NCI-H526 treated with DMSO at 0.1 percent for 48 hours (cell line): ENCODE measurements around the gene STAP2.
A peak's percentile ranks its signal among the peaks of the same experiment; 100 is the strongest.

Experiments used
- DNase-seq: peaks from one replicate; lab custom pipeline; 2025; lab: John Stamatoyannopoulos, UW

The STAP2 gene

DNA sequence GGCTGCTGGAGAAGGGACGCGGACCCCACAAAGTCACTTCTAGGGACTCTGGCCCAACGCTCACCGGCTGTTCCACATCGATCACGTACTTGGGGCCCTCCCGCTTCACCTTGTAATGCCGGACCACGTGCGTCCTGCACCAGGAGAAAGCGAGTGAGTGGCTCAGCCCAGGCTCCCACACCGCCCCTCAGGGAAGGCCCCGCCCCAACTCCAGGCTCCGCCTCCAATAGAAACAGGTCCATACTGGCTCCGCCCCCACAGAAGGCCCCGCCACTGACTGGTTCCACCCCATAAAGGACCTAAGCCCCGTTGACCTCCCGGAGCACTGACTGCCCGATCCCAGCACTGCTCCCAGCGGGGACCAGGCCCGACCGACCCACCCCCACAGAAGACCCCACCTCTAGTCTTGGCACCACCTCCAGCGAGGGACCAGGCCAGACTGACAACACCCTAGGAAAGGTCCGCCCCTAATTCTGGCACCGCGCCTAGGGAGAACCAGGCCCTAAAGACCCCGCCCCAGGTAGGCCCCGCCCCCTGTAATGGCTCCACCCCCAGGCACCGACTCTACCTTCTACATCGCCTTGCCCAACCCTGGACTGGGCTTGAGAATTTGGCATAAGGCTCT is 11.3 kb downstream of the STAP2 start:
- DNase-seq: no peak

DNA sequence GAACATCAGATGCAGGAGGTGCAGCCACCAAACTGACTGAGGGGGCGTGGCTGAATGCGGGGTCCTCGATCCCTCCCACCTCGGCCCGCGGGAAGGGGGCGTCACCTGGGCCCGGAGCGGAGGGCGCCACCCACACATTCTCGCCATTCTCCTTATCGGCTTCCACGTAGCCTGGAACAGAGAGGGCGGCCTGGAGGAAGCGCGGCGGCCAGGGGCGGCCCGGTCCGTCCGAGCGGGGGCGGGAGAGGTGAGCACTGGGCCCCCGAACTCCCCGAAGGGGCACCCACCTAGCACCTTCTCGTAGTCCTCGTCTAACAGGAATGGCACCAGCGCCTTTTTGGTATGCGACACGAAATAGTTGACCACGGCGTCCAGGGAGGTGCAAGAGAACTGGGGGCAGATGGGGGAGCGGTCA is 11.8 kb downstream of the STAP2 start:
- no peak for DNase-seq

DNA sequence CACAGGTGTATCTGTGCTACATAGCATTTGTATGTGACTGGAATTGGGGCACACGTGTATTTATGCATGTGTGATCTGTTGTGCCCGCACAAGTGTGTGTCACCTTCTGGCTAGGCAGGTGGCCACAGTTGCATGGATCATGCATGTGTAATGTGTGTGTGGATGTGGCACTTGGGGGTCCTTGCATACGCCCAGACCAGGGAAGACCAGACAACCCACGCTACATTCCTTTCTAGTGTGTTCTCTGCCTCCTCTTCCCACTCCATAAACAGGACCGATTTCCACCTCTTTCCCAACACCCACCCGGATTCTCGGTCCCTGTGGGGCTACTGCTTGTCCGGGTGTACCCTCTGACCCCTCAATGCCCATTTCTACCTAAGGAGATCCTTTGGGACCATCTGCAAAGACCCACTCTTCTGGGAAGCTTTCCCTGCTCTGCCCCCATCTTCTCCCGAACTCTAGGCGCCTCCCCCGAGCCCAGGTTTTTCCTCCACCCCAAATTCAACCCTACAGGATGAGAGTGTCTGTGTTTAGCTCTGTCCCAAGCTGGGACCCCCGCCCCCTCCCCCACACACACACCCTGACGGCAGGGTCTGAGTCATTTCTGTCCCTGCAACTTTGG is 12.3 kb downstream of the STAP2 start:
- no peak for DNase-seq

DNA sequence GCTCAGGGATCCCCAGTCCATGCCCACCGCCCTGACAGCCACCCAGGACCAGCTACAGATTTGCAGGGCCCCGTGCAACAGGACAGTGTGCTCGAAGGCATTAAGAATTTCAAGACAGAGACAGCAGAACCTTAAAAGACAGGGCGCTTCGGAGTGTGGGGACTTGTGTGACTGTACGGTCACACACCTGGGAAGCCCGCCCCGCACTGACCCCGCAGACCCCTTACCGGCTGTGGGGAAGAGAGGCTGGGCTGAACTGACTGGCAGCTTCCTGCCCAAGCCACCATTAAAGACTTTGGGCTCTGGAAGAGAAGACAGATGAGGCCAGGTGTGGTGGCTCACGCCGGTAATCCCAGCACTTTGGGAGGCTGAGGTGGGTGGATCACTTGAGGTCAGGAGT is 14.4 kb downstream of the STAP2 start:
- DNase-seq: no peak

DNA sequence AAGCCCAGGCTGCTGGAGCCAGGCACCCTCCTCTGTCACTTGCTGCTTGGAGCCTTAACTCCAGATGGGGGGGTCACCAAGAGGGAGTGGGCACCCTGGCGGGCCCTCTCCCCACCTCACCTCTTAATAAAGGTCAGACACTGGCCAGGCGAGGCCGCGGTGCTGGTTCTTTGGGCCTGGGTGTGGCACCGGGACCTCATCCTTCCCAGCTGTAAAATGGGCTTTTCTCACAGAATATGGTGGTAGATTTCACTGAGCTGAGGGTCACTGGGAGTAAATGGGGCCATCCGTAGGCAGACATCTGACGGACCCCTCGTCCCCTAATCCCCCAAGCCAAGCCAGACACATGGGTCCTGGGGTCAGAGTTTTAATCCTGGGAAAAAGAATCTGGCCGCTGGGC is 14.9 kb downstream of the STAP2 start:
- DNase-seq: no peak

DNA sequence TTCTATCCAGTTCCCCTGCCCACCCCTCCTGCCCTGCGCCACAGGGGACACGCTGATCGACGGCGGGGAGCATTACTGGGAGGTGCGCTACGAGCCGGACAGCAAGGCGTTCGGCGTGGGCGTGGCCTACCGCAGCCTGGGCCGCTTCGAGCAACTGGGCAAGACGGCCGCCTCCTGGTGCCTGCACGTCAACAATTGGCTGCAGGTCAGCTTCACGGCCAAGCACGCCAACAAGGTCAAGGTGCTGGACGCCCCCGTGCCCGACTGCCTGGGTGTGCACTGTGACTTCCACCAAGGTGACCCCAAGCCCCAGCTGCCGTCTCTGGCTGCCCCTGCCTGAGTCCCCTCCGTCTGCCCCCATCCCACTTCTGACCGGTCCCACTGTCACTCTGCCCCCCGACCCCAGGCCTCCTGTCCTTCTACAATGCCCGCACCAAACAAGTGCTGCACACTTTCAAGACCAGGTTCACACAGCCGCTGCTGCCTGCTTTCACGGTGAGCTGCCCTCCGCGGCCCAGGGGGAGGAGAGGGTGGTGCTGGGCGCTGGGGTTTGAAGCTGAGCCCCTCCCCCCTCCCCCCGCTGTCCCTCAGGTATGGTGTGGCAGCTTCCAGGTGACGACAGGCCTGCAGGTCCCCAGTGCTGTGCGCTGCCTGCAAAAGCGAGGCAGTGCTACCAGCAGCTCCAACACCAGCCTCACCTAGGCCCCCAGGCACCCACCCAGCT is 15.5 kb downstream of the STAP2 start:
- DNase-seq: no peak

DNA sequence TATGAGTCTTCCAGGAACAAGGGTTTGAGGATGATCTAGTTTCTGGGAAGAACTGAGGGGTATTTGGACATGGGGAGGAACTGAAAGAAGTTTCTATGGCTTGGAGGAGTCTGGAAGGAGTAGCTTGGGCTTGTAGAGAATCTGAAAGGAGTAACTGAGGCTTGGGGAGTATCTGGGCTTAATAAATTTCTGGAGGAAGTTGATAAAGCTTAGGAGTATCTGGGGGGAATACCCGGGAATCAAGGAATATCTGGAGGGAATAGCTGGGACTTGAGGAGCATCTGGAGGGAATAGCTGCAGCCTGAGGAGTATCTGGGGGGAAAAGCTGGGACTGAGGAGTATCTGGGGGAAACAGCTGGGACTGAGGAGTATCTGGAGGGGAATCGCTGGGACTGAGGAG is 18.2 kb downstream of the STAP2 start:
- DNase-seq: no peak

DNA sequence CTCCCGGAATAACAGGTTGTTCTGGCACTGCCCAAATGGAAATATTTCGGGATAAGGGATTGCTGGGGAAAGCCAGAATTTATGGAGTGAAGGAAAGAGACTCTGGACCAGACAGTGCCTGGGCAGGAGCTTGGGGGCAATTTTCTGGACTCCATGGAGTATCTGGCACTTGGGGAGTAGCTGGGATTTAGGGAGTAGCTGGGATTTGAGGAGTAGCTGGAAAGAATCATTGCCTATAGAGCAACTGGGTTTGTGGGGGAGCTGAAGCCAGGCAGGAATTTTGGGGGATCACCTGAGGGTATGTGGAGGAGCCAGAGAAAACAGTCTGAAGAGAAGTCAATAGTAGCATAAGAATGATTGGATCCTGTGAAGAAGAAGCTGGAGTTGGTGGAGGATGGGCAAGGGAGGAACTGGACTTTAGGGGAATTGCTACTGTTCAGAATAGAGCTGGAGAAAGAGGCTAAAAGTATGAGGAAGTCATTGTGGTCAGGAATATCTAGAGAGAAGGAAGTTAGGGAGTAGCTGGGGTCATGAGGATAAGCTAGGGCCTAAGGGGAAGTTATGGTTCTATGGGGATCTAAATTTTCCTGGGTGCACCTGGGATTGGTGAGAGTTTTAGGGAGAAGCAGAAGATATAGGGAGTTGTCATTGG is 19.4 kb downstream of the STAP2 start:
- no peak for DNase-seq

DNA sequence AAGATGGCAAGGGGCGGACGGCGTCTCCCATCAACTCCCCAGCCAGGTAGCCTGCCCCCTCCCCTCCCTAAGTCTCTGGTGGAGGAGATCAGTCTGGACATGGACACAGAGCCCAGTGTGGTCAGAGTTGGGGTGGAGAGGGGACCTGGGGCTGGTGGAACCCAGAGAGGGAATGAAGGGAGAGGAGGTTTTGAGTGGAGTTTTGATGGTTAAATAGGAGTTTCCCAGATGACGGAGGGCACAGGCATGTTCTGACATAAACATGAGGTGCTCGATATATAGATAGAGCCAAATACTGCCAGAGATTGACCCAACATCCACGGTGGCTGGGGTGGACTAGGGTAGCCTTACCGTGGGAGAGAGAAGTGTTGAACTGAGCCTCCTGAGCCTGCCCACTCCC is 20.2 kb downstream of the STAP2 start:
- no peak for DNase-seq

DNA sequence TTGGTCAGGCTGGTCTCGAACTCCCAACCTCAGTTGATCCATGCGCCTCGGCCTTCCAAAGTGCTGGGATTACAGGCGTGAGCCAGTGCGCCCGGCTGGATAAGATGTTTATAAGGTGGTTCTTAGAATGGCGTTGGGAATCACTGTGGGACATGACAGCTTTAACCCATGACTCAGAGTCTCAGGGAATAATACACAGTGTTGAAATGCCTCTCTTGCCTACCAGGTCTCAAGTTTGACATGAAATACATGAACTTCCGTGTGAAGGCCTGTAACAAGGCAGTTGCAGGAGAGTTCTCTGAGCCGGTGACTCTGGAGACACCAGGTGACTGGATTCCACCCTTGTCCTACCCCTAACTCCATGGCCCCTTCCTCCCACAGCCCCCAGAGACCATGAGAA is 21.7 kb downstream of the STAP2 start:
- DNase-seq: no peak

DNA sequence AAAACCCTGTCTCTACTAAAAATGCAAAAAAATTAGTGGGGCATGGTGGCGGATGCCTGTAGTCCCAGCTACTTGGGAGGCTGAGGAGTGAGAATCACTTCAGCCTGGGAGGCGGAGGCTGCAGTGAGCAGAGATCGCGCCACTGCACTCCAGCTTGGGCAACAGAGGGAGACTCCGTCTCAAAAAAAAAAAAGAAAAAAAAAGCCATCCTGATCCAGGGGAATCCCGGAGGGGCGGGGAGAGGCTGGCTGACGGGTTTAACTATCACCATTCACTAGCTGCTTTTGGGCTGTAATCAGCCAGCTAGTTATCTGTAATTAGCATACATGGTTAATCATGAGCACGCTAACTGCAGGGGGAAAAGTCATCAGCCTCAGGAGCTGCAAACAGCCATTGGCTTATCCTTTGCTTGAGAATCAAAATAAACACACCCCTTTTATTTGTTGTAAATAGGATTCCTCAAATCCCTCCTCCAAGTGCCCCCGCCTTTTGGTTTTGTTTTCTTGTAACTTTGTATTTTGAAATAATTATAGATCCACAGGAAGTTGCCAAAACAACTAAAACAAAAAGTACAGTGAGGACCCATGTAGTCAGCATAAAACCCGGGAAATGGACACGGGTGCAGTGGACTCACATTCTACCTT is 24.7 kb downstream of the STAP2 start:
- DNase-seq: no peak

DNA sequence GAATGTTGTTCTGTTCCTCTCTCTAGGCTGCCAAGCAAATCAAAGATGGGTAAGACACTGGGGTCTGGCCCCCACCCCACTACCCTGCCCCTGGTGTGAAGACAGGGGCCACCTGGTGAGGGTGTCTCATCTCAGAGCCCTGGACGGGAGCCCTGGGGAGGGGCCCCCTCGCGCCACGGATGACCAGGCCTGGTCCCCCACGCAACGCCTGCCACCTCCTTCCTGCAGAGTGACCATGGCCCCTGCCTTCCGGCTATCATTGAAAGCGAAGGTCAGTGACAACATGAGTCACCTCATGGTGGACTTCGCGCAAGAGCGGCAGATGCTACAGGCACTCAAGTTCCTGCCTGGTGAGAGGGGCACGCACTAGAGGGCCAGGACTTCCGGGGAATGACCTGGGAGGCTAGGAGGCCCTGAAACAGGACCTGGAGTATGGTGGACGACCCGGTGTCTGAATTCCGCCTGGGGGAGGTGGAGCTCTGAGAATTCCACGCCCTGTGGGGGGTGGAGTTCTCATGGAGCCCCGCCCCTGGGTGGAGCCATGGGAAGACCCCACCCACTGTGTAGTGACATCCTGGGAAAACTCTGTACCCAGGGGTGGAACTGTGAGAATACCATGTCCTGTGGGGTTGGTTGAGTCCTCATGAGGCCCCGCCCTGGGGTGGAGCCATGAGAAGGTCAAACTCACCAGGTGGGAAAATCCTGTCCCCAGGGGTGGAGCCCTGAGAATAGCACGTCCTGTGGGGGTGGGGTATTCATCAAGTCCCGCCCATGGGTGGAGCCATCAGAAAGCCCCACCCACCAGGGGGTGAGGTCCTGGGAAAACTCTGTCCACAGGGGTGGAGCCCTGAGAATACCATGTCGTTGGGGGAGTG is 28.1 kb downstream of the STAP2 start:
- no peak for DNase-seq

DNA sequence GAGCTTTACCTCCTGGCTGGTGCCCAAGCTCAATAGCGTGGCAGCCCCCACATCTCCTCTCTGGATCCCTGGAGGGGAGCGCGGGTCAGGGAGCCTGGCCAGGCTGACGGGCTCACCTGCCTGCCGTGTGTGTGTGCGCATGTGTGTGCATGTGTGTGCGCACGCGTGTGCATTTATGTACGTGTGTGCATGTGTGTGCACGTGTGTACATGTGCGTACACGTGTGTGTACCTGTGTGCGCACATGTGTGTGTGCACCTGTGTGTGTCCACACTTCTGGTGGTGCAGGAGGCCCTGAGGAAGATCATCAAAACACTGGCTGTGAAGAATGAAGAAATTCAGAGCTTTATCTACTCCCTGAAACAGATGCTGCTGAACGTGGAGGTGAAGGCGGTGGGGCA is 33.0 kb downstream of the STAP2 start:
- no peak for DNase-seq

DNA sequence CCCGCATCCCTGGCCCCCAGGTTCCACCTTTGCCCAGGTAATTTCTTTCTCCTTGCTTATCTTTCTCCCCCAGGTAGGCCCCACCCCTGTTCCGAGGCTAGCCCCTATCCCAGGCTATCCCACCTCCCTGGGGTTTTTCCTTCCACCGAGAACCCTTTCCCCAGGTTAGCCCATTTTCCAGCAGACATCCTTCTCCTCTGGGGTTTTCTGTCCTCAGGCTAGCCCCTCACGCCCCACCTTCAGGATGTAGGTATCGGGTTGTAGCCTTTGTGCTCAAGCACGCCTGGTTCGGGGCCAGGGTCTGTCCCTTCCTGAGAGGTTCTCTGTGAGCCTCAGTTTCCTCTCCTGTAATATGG is 33.4 kb downstream of the STAP2 start:
- no peak for DNase-seq

DNA sequence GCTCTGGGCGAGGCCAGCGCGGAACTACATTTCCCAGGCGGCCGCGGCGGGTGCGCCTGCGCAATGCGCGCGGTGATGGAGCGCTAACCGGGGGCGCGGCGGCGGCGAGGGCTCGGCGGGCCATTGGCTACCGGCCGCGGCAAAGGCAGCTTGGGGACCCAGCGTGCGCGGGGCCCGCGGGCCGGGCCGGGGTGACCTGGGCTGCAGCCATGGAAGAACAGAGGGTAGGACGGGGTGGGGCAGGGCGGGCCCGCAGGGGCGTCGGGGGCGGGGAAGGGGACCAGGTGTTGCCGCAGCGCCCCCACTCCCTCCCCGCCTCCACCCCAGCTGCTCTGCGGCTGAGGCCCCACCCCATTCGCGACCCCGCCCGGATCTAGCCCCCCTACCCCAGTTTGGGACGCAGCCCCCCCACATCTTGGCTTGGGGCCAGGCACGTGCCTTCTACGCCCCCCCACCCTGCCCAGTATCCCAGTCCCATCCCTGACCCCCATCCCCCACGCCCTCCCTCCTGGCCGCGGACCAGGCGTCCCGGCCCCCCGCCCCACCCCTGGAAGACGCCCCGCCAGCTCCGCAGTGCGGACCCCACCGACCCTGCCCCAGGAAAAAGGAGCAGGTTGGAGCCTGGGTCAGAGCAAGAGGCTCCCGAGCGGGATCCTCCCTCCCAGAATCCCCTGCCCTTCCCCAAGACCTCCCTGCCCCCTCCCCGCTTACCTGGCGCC is 33.9 kb downstream of the STAP2 start, which contains the start of gene FSD1:
FSD1 (plus strand) TSS at position 61 of the 719 bp plus-strand sequence; CDS start at position 210, 149 bp downstream.
- DNase-seq: peak; percentile 28

DNA sequence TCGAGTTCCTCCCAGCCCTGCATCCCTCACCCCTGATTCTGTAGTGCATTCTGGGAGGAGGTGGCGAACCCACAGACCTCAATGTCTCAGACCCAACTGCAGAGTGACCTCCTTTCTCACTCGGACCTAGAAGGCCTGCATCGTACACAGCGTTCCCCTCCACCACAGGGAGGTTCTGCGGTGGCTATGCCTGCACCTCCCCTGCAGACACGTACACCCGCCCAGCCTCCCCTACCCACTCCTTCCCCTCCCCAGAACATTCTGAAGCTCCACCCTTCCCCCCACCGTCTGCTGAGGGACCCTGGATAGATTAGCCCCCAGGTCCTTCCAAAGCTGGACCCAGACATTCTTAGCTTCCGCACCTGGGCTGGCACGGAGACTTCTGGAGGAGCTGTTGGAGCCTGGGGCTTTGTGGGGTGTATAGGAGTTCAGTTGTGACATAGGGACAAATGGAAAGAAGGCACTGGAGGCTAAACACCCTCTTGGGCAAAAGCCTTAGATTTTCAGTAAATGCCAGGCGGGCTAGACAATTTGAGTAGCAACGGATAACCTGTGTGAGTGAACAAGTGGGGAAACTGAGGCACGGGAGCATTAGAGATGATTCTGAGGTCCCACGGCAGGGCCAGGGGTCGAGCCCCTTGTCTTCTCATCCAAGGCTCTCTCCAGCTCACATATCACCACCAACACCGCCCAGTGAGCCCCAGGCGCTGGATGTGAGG is 34.6 kb downstream of the STAP2 start:
- DNase-seq: no peak

DNA sequence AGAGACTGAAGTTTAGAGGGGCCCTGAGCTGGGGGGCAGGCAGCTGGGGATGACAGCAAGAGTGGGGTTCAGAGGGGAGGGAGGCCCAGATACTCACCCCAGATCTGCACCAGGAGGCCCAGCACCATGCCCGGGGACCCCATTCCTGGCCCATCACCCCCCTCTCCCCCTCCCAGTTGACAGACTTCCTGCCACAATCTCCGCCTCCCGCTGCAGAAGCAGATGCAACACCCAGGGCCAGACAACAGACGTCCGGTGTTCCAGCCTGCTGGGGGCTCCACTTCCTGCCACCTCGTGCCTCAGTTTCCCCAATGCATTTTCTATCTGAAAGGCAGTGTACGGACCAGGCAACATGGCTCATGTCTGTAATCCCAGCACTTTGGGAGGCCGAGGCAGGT is 36.4 kb downstream of the STAP2 start, which contains the start of gene TMIGD2:
TMIGD2 (minus strand) TSS at position 147 of the 398 bp plus-strand sequence; CDS start at position 143, 4 bp downstream.
- no peak for DNase-seq

DNA sequence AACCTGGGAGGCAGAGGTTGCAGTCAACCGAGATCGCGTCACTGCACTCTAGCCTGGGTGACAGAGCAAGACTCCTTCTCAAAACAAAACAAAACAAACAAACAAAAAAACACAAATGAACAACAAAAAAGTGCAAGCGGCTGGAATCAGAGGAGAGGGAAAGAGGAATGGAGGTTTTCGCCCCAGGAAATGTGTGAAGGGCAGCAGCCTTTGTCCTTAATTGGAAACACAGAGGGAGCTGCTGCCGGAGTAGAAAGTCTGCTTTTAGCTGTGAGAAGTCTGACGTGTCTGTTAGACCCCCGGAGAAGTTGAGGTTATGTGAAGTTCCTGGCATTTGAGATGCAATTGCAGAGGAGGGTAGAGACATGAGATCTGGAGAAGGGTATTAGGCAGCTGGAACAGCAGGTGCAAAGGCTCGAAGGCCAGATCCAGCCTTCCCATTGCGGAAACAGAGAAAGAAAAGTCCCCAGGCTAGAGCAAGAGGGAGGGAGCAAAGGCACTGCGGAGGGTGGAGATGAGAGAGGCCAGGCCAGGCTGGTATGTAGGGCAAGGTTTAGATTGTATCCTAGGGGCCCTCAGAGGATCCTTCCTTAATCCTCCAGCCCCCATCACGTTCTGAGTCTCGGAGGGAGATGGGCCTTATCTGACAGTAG is 36.9 kb downstream of the STAP2 start:
- no peak for DNase-seq

DNA sequence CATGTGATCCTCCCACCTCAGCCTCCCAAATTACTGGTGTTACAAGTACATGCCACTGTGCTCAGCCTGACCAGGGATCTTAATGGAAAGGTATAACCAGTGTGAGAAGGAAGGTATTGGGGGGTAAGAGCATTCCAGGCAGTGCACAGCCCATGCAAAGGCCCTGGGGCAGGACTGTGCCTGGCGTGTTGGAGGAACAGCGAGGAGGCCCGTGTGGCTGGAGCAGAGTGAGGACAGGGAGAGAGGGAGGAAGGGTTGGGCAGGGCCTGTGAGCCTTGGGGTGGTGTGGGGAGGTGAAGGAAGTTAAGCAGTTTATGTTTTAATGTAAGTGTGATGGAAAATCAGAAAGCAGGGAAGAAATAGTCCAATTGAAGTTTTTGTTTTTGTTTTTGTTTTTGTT is 38.0 kb downstream of the STAP2 start:
- DNase-seq: no peak
